HepG2 (cell line): ENCODE results near the gene SS18L1. TPM values are rescaled to one million over a fixed set of nuclear protein-coding genes. Genes with fewer than 3 reads are reported as not detected.

Source experiments
- ATAC-seq: fragments of 200-7000 bp; cut with Tn5 transposase; 3 replicates; pipeline ENCODE4 v1.9.1; 2020; ENCODE audit warnings: mild to moderate bottlenecking, moderate library complexity
- BruUV-seq: library from RNA; stranded (reverse); fragments of 400-500 nt; replicated peaks from 2 replicates; lab custom pipeline; 2021; lab: Mats Ljungman, UMichigan
- CTCF ChIA-PET: fragments of 300-600 bp; formaldehyde crosslinking; extraction: SDS; loops from one replicate; lab custom pipeline; 2021; ENCODE audit warnings: low total read pairs, inconsistent platforms, low intra/inter-chr PET ratio; lab: Yijun Ruan, JAX
- POLR2A ChIA-PET: fragments of 350-600 bp; sonication (Branson Sonifier 250); formaldehyde crosslinking; loops from one replicate; lab custom pipeline; 2020; ENCODE audit warnings: antibody characterized with exemption, inconsistent platforms; lab: Yijun Ruan, JAX
- DNase-seq: peaks from one replicate; pipeline ENCODE4 v3.0.0-alpha.2; 2015; ENCODE audit warnings: low spot score
- FAIRE-seq: peaks from 3 replicates; lab custom pipeline; 2011; peaks lifted over from hg19 to GRCh38; lab: Jason Lieb, UNC
- H2AFZ ChIP-seq: one replicate; pipeline ENCODE4 v1.6.1; 2011; ENCODE audit warnings: low read length, inconsistent platforms
- H3K27ac ChIP-seq: fragments of 300-600 bp; 3 replicates; pipeline ENCODE4 v1.8.0; 2011; ENCODE audit warnings: mixed run types, mild to moderate bottlenecking, mixed read lengths, low read length, inconsistent platforms; ENCODE audit not compliant: insufficient read depth; ENCODE audit errors: extremely low read length
- H3K27me3 ChIP-seq, 2 experiments: fragments of 200-600 bp in 1 of 2; 2 replicates in 1 of 2; 3 replicates in 1 of 2; pipeline versions ENCODE4 v1.6.0 to v1.8.0; 2011; ENCODE audit warnings: low read length in 2 of 2, mild to moderate bottlenecking in 2 of 2, moderate library complexity in 2 of 2, inconsistent platforms in 1 of 2; ENCODE audit not compliant: insufficient read depth in 2 of 2, control insufficient read depth in 1 of 2
- H3K36me3 ChIP-seq, 2 experiments: fragments of 200-600 bp in 1 of 2; replicated peaks in 1 of 2; 2 replicates in 1 of 2; 3 replicates in 1 of 2; pipeline versions ENCODE4 v1.5.1 to v1.8.0; 2011; ENCODE audit warnings: low read length in 2 of 2, inconsistent platforms in 1 of 2; ENCODE audit not compliant: insufficient read depth in 2 of 2, control insufficient read depth in 1 of 2
- H3K4me1 ChIP-seq: 2 replicates; pipeline ENCODE4 v1.5.1; 2012; ENCODE audit warnings: low read length, inconsistent platforms; ENCODE audit not compliant: insufficient read depth
- H3K4me2 ChIP-seq: 2 replicates; pipeline ENCODE4 v1.6.0; 2011; ENCODE audit warnings: low read depth, low read length, inconsistent platforms
- H3K4me3 ChIP-seq, 3 experiments: fragments of 200-600 bp in 1 of 3; sonication (generic), shearing (Covaris generic) in 1 of 3; replicated peaks in 1 of 3; 2 replicates each; pipeline ENCODE4 v1.5.1; 2011 to 2016; ENCODE audit warnings: low read length in 3 of 3, inconsistent platforms in 2 of 3, low read depth in 2 of 3, mild to moderate bottlenecking in 2 of 3, control low read depth in 1 of 3, mixed read lengths in 1 of 3; ENCODE audit not compliant: insufficient read depth in 1 of 3
- H3K79me2 ChIP-seq: one replicate; pipeline ENCODE4 v1.6.1; 2011; ENCODE audit warnings: low read length, inconsistent platforms; ENCODE audit not compliant: insufficient read depth
- H3K9ac ChIP-seq: 2 replicates; pipeline ENCODE4 v1.6.0; 2011; ENCODE audit warnings: mild to moderate bottlenecking, low read depth, low read length, inconsistent platforms; ENCODE audit not compliant: insufficient read depth
- H3K9me3 ChIP-seq: 2 replicates; pipeline ENCODE4 v1.5.1; 2012; ENCODE audit warnings: mild to moderate bottlenecking, low read length
- H4K20me1 ChIP-seq: 2 replicates; pipeline ENCODE4 v1.6.0; 2011; ENCODE audit warnings: inconsistent platforms, mild to moderate bottlenecking, low read length, moderate library complexity; ENCODE audit not compliant: insufficient read depth
- ZNF10 ChIP-seq: sonication (generic); formaldehyde crosslinking; IDR thresholded peaks from 2 replicates; pipeline ENCODE4 v1.4.0; 2020; ENCODE audit warnings: mild to moderate bottlenecking, low read depth, missing genetic modification reagents, borderline replicate concordance
- ZNF329 ChIP-seq: sonication (generic); formaldehyde crosslinking; IDR thresholded peaks from 2 replicates; pipeline ENCODE4 v1.9.0; 2021; ENCODE audit warnings: low read depth, mild to moderate bottlenecking, missing genetic modification reagents
- WGBS: methylation state at CpG from one replicate; pipeline ENCODE4 v1.1.6; 2017; ENCODE audit warnings: low lambda C conversion rate; 5-methylcytosine and 5-hydroxymethylcytosine counted together
- in situ Hi-C: cut with HindIII; loops from 2 replicates; pipeline ENCODE4 v1.10.0; 2017; ENCODE audit warnings: low pct_unique_long_range_greater_than_20kb; ENCODE audit not compliant: extremely low pct_ligation_motif_present
- intact Hi-C: fragments of 100-400 bp; cut with micrococcal nuclease; formaldehyde crosslinking; loops from one replicate; pipeline ENCODE4 v1.10.0; 2022; ENCODE audit not compliant: unreplicated experiment
- polyA plus RNA-seq, 8 experiments: library from polyadenylated mRNA; depleted of rRNA in 3 of 8; stranded (reverse) in 7 of 8; unstranded in 1 of 8; fragments of >200 nt; fragmentation: Illumina TruSeq in 4 of 8; extraction: Trizol in 4 of 8; gene quantifications; 2 replicates each; pipeline versions ENCODE4 v1.2.1 to v1.2.3, GENCODE V29; 2011 to 2016; ENCODE audit warnings: low read depth in 4 of 8, missing spikeins in 1 of 8, mixed read lengths in 1 of 8; ENCODE audit not compliant: insufficient read depth in 1 of 8
- total RNA-seq, 5 experiments: library from RNA; depleted of rRNA; stranded (reverse); fragments of >200 nt; fragmentation: Illumina TruSeq; extraction: Trizol; gene quantifications; 2 replicates each; pipeline ENCODE4 v1.2.3, GENCODE V29; 2016; ENCODE audit warnings: low read depth in 1 of 5

The SS18L1 gene
- total and polyA plus RNA-seq, 2 of the 13 experiments (the other 11 are each of a cell fraction or from before 2014, with no cell fraction given): 17.8 to 27.6 TPM

GRCh38 chr20:62231292-62231691 is 87.7 kb downstream of the SS18L1 start:
- peaks cover 23% of the 10 kb centered on the region for H3K4me1 ChIP-seq
- H3K9ac ChIP-seq: no peak overlapping the region
- POLR2A ChIA-PET: no interaction called here
- CTCF ChIA-PET: no interaction called here
- intact Hi-C loops: no loop called here
- H3K79me2 ChIP-seq: no peaks in the 10 kb centered on the region
- no peak overlapping the region for H3K4me3 ChIP-seq
- H3K27ac ChIP-seq: no peak overlapping the region
- no TSS peak for BruUV-seq
- no peak overlapping the region for H2AFZ ChIP-seq
- TF ChIP-seq ZNF10 (CRISPR knock-in tag) (no peak), ZNF329 (CRISPR knock-in tag) (peak; percentile 96)
- no peaks in the 10 kb centered on the region for H3K36me3 ChIP-seq
- H3K9me3 ChIP-seq: no peaks in the 10 kb centered on the region
- H3K4me2 ChIP-seq: no peak overlapping the region
- ATAC-seq (no peak), FAIRE-seq (no peak), DNase-seq (no peak)
- in situ Hi-C loops: no loop called here
- H4K20me1 ChIP-seq: no peaks in the 10 kb centered on the region
- 29% methylated on average over 6 of the region's 6 CpGs for WGBS
- H3K27me3 ChIP-seq: peaks cover 19 to 50% of the 10 kb centered on the region in 2 experiments

Other genes starting within 250 kb of the SS18L1 start
- 12.0 and 12.2 TPM in 2 replicates for gene TAF4, start 77.9 kb upstream of the SS18L1 start, total RNA-seq (2016; rRNA removed; fragmentation: Illumina TruSeq; extraction: Trizol)
- 5.9 and 6.6 TPM in 2 replicates for gene TAF4, start 77.9 kb upstream of the SS18L1 start, polyA plus RNA-seq (2011; rRNA removed)
- 77.7 and 79.2 TPM in 2 replicates for gene LSM14B, start 21.3 kb upstream of the SS18L1 start, total RNA-seq (2016; rRNA removed; fragmentation: Illumina TruSeq; extraction: Trizol)
- gene LSM14B, start 21.3 kb upstream of the SS18L1 start, polyA plus RNA-seq (2011; rRNA removed): 43.3 and 50.4 TPM in 2 replicates
- gene PSMA7, start 375 bp upstream of the SS18L1 start, total RNA-seq (2016; rRNA removed; fragmentation: Illumina TruSeq; extraction: Trizol): 531 and 639 TPM in 2 replicates
- 571 and 631 TPM in 2 replicates for gene PSMA7, start 375 bp upstream of the SS18L1 start, polyA plus RNA-seq (2011; rRNA removed)
- 31.3 and 37.8 TPM in 2 replicates for gene MTG2, start 39.3 kb downstream of the SS18L1 start, total RNA-seq (2016; rRNA removed; fragmentation: Illumina TruSeq; extraction: Trizol)
- 20.4 and 22.5 TPM in 2 replicates for gene MTG2, start 39.3 kb downstream of the SS18L1 start, polyA plus RNA-seq (2011; rRNA removed)
- 0.10 and 0.18 TPM in 2 replicates for gene HRH3, start 76.5 kb downstream of the SS18L1 start, total RNA-seq (2016; rRNA removed; fragmentation: Illumina TruSeq; extraction: Trizol)
- not detected in 2 replicates for gene HRH3, start 76.5 kb downstream of the SS18L1 start, polyA plus RNA-seq (2011; rRNA removed)
- 37.4 and 41.5 TPM in 2 replicates for gene OSBPL2, start 94.8 kb downstream of the SS18L1 start, total RNA-seq (2016; rRNA removed; fragmentation: Illumina TruSeq; extraction: Trizol)
- 18.5 and 20.5 TPM in 2 replicates for gene OSBPL2, start 94.8 kb downstream of the SS18L1 start, polyA plus RNA-seq (2011; rRNA removed)
- gene ADRM1, start 159.2 kb downstream of the SS18L1 start, total RNA-seq (2016; rRNA removed; fragmentation: Illumina TruSeq; extraction: Trizol): 143 and 154 TPM in 2 replicates
- gene ADRM1, start 159.2 kb downstream of the SS18L1 start, polyA plus RNA-seq (2011; rRNA removed): 92.9 and 106 TPM in 2 replicates
- gene LAMA5, start 223.5 kb downstream of the SS18L1 start, total RNA-seq (2016; rRNA removed; fragmentation: Illumina TruSeq; extraction: Trizol): 28.5 and 44.7 TPM in 2 replicates
- gene LAMA5, start 223.5 kb downstream of the SS18L1 start, polyA plus RNA-seq (2011; rRNA removed): 21.0 and 22.7 TPM in 2 replicates
- gene RPS21, start 243.3 kb downstream of the SS18L1 start, total RNA-seq (2016; rRNA removed; fragmentation: Illumina TruSeq; extraction: Trizol): 2,584 and 2,647 TPM in 2 replicates
- 9,925 and 11,063 TPM in 2 replicates for gene RPS21, start 243.3 kb downstream of the SS18L1 start, polyA plus RNA-seq (2011; rRNA removed)